Body of pancreas (tissue), 4 donors: Measurements from ENCODE around the gene FRAS1. TPM values are rescaled to one million over a fixed set of nuclear protein-coding genes. Genes with fewer than 3 reads are reported as not detected.

Experiments used
- ATAC-seq: fragments of 150-250 bp; one replicate; pipeline ENCODE4 v1.9.1; 2016
- DNase-seq, 4 donors: peaks; one replicate each; pipeline ENCODE4 v3.0.0-alpha.2; 2019
- H3K27ac ChIP-seq, 4 donors: fragments of 200-600 bp; sonication (generic); 1 replicate in 3 of 4; 2 replicates in 1 of 4; pipeline versions ENCODE4 v1.5.1 to v1.6.1; 2016 to 2019; ENCODE audit warnings: mild to moderate bottlenecking in 1 of 4, mixed read lengths in 1 of 4, moderate library complexity in 1 of 4
- H3K27me3 ChIP-seq, 2 donors: fragments of 200-600 bp; sonication (generic); one replicate each; pipeline ENCODE4 v1.6.0; 2016; ENCODE audit warnings: mild to moderate bottlenecking in 1 of 2
- H3K36me3 ChIP-seq, 2 donors: fragments of 200-600 bp; sonication (generic); replicated peaks in 1 of 2; 2 replicates each; pipeline ENCODE4 v1.5.1; 2016; ENCODE audit warnings: low read depth in 2 of 2; ENCODE audit not compliant: insufficient read depth in 1 of 2
- H3K4me1 ChIP-seq: fragments of 200-600 bp; sonication (generic); one replicate; pipeline ENCODE4 v1.6.0; 2016
- H3K4me3 ChIP-seq, 2 donors: fragments of 200-600 bp; sonication (generic); 1 replicate in 1 of 2; 2 replicates in 1 of 2; pipeline ENCODE4 v1.5.1; 2016 to 2019
- H3K9me3 ChIP-seq, 3 donors: fragments of 200-600 bp; sonication (generic); 1 replicate in 2 of 3; 2 replicates in 1 of 3; pipeline ENCODE4 v1.5.1; 2016
- CTCF ChIP-seq, 7 experiments: fragments of 450-650 bp in 4 of 7; fragments of 200-600 bp in 3 of 7; sonication (generic) in 3 of 7; IDR thresholded peaks; one replicate each; pipeline ENCODE4 v1.5.1; 2016 to 2019; ENCODE audit warnings: antibody characterized with exemption in 7 of 7
- POLR2A ChIP-seq, 3 donors: fragments of 450-650 bp; IDR thresholded peaks; one replicate each; pipeline ENCODE4 v1.6.1; 2016; ENCODE audit warnings: antibody characterized with exemption in 3 of 3, mild to moderate bottlenecking in 2 of 3
- WGBS, 2 donors: methylation state at CpG; one replicate each; pipeline ENCODE4 v1.1.5; 2017; 5-methylcytosine and 5-hydroxymethylcytosine counted together
- intact Hi-C: fragments of 100-400 bp; cut with DNase I; formaldehyde crosslinking; loops from one replicate; pipeline ENCODE4 v1.15.1; 2023
- total RNA-seq, 2 donors: library from RNA; depleted of rRNA; stranded (reverse); fragments of >200 nt; gene quantifications; one replicate each; pipeline ENCODE4 v1.1.0, GENCODE V29; 2016

FRAS1 gene
- total RNA-seq, 2 donors from 2014 or later, result 22.6 to 24.4 TPM

GRCh38 chr4:78410676-78411075 is 353.6 kb downstream of the FRAS1 start:
- no peak overlapping the region for H3K4me3 ChIP-seq
- H3K27ac ChIP-seq, result no peak overlapping the region
- 80 to 90% methylated on average over 1 of the region's 1 CpG for WGBS, 2 donors
- TF ChIP-seq POLR2A (IDR thresholded peaks at IDR 0.05), result no peak
- no peak for TF ChIP-seq CTCF (IDR thresholded peaks at IDR 0.05)
- no peak for DNase-seq
- H3K4me1 ChIP-seq, result no peaks in the 10 kb centered on the region
- H3K9me3 ChIP-seq, result no peaks in the 10 kb centered on the region
- intact Hi-C loops, result no loop called here
- H3K36me3 ChIP-seq, result no peaks in the 10 kb centered on the region
- no peaks in the 10 kb centered on the region for H3K27me3 ChIP-seq
- ATAC-seq, result no peak

GRCh38 chr4:78414116-78414515 is 357.0 kb downstream of the FRAS1 start:
- Histone ChIP-seq H3K9me3 (no peaks in the 10 kb centered on the region), H3K27me3 (no peaks in the 10 kb centered on the region), H3K27ac (no peak overlapping the region), H3K36me3 (no peaks in the 10 kb centered on the region), H3K4me3 (no peak overlapping the region), H3K4me1 (no peaks in the 10 kb centered on the region)
- 82 to 92% methylated on average over 6 of the region's 6 CpGs for WGBS, 2 donors
- no peak for DNase-seq
- ATAC-seq, result no peak
- TF ChIP-seq POLR2A (IDR thresholded peaks at IDR 0.05) (no peak), CTCF (IDR thresholded peaks at IDR 0.05) (no peak)
- intact Hi-C loops, result no loop called here

- H3K27me3 ChIP-seq, result no peaks in the 10 kb centered on the region
- no peak for DNase-seq
- TF ChIP-seq CTCF (IDR thresholded peaks at IDR 0.05) (no peak), POLR2A (IDR thresholded peaks at IDR 0.05) (no peak)
- H3K36me3 ChIP-seq, result no peaks in the 10 kb centered on the region
- H3K27ac ChIP-seq, result no peak overlapping the region
- no peaks in the 10 kb centered on the region for H3K9me3 ChIP-seq
- no peaks in the 10 kb centered on the region for H3K4me1 ChIP-seq
- intact Hi-C loops, result no loop called here
- WGBS, 2 donors, result 72 to 82% methylated on average over 2 of the region's 2 CpGs
- no peak for ATAC-seq
- H3K4me3 ChIP-seq, result no peak overlapping the region
These were observed 360.5 kb downstream of the FRAS1 start for GRCh38 chr4:78417603-78418002.

- DNase-seq, result no peak
- TF ChIP-seq POLR2A (IDR thresholded peaks at IDR 0.05), result no peak
- no peak for TF ChIP-seq CTCF (IDR thresholded peaks at IDR 0.05)
- intact Hi-C loops, result no loop called here
These were observed 361.3 kb downstream of the FRAS1 start for GRCh38 chr4:78418406-78418805.

GRCh38 chr4:78423790-78424189 is 366.7 kb downstream of the FRAS1 start:
- Histone ChIP-seq H3K4me3 (no peak overlapping the region), H3K36me3 (no peaks in the 10 kb centered on the region), H3K27ac (no peak overlapping the region), H3K27me3 (no peaks in the 10 kb centered on the region), H3K9me3 (no peaks in the 10 kb centered on the region), H3K4me1 (peaks cover 14% of the 10 kb centered on the region)
- no peak for DNase-seq
- WGBS, 2 donors, result 83 to 91% methylated on average over 9 of the region's 9 CpGs
- TF ChIP-seq POLR2A (IDR thresholded peaks at IDR 0.05), result no peak
- TF ChIP-seq CTCF (IDR thresholded peaks at IDR 0.05), result no peak
- intact Hi-C loops, result no loop called here
- ATAC-seq, result no peak

More at GRCh38 chr4:78418406-78418805, 361.3 kb downstream of the FRAS1 start:
- Histone ChIP-seq H3K27me3 (no peaks in the 10 kb centered on the region), H3K9me3 (no peaks in the 10 kb centered on the region), H3K4me1 (no peaks in the 10 kb centered on the region), H3K36me3 (no peaks in the 10 kb centered on the region), H3K4me3 (no peak overlapping the region), H3K27ac (no peak overlapping the region)
- WGBS, 2 donors, result 80 to 83% methylated on average over 6 of the region's 6 CpGs
- ATAC-seq, result no peak
